HG03439 (cell line): ENCODE results near the gene SNAPC2.
"Not testable (repeated sequence)": the region's sequence is repeated elsewhere in the genome, so short reads cannot be mapped to it uniquely, and the experiment has no call there.

ENCODE experiments used
- ATAC-seq: cut with Tn5 transposase; IDR thresholded peaks from one replicate; pipeline ENCODE4 v1.9.1; 2021; ENCODE audit warnings: mild to moderate bottlenecking, moderate library complexity; ENCODE audit not compliant: unreplicated experiment

The SNAPC2 gene

GRCh38 chr19:7888145-7888825, 31.9 kb upstream of the SNAPC2 start, which contains the start of gene LRRC8E:
Gene LRRC8E, plus strand, starts transcription at chr19:7888510. Its CDS starts 7,094 bp downstream, at chr19:7895604.
- no peak for ATAC-seq

- no peak for ATAC-seq
Measured at GRCh38 chr19:7888826-7889217, 31.3 kb upstream of the SNAPC2 start.

GRCh38 chr19:7893362-7894101, 26.6 kb upstream of the SNAPC2 start:
- not testable (repeated sequence) for ATAC-seq

GRCh38 chr19:7894612-7895309, 25.4 kb upstream of the SNAPC2 start:
- ATAC-seq: no peak

- ATAC-seq: no peak
Measured at GRCh38 chr19:7895565-7895964, 24.6 kb upstream of the SNAPC2 start.

GRCh38 chr19:7897292-7897691, 22.8 kb upstream of the SNAPC2 start:
- ATAC-seq: no peak

GRCh38 chr19:7898967-7899366, 21.2 kb upstream of the SNAPC2 start:
- no peak for ATAC-seq

- no peak for ATAC-seq
Measured at GRCh38 chr19:7899751-7900378, 20.3 kb upstream of the SNAPC2 start.

GRCh38 chr19:7900401-7900870, 19.7 kb upstream of the SNAPC2 start:
- no peak for ATAC-seq

- ATAC-seq: no peak
Measured at GRCh38 chr19:7900931-7901330, 19.2 kb upstream of the SNAPC2 start.

- no peak for ATAC-seq
Measured at GRCh38 chr19:7901337-7901736, 18.8 kb upstream of the SNAPC2 start.

- no peak for ATAC-seq
Measured at GRCh38 chr19:7902796-7903243, 17.3 kb upstream of the SNAPC2 start.

GRCh38 chr19:7903244-7904073, 16.7 kb upstream of the SNAPC2 start, which contains the start of gene MAP2K7:
Gene MAP2K7, plus strand, starts transcription at chr19:7903877. Its CDS starts 68 bp downstream, at chr19:7903945.
- peak; percentile 87 for ATAC-seq

GRCh38 chr19:7904074-7905020, 15.8 kb upstream of the SNAPC2 start:
- peak; percentile 33 for ATAC-seq

- ATAC-seq: no peak
Measured at GRCh38 chr19:7905268-7905667, 14.9 kb upstream of the SNAPC2 start.

- no peak for ATAC-seq
Measured at GRCh38 chr19:7905859-7906258, 14.3 kb upstream of the SNAPC2 start.

GRCh38 chr19:7907122-7907521, 13.0 kb upstream of the SNAPC2 start:
- no peak for ATAC-seq

- no peak for ATAC-seq
Measured at GRCh38 chr19:7907544-7907943, 12.6 kb upstream of the SNAPC2 start.
